AG04449 (cell line): ENCODE results near the gene RBBP8.
A peak's percentile ranks its signal among the peaks of the same experiment; 100 is the strongest.

Experiments used
- CTCF ChIA-PET: fragments of 350-600 bp; formaldehyde crosslinking; extraction: SDS; loops from one replicate; lab custom pipeline; 2021; ENCODE audit warnings: antibody characterized with exemption; lab: Yijun Ruan, JAX
- POLR2A ChIA-PET: fragments of 400-600, 350-600 bp; formaldehyde crosslinking; extraction: SDS; loops from one replicate; lab custom pipeline; 2020; ENCODE audit warnings: antibody characterized with exemption, inconsistent platforms; lab: Yijun Ruan, JAX
- DNase-seq: peaks from one replicate; pipeline ENCODE4 v3.0.0-alpha.2; 2010; ENCODE audit warnings: low read depth, low spot score
- H3K4me3 ChIP-seq: 2 replicates; pipeline ENCODE4 v1.5.1; 2011; ENCODE audit warnings: low read depth, mild to moderate bottlenecking, control low read depth, low read length
- TF ChIP-seq, protein P1 (sequence below): IDR thresholded peaks from one replicate; pipeline ENCODE4 v1.5.1; 2011; ENCODE audit warnings: mild to moderate bottlenecking, moderate library complexity, low read length, control low read depth, inconsistent platforms; ENCODE audit not compliant: insufficient read depth; ENCODE audit errors: missing control alignments

The RBBP8 gene

DNA sequence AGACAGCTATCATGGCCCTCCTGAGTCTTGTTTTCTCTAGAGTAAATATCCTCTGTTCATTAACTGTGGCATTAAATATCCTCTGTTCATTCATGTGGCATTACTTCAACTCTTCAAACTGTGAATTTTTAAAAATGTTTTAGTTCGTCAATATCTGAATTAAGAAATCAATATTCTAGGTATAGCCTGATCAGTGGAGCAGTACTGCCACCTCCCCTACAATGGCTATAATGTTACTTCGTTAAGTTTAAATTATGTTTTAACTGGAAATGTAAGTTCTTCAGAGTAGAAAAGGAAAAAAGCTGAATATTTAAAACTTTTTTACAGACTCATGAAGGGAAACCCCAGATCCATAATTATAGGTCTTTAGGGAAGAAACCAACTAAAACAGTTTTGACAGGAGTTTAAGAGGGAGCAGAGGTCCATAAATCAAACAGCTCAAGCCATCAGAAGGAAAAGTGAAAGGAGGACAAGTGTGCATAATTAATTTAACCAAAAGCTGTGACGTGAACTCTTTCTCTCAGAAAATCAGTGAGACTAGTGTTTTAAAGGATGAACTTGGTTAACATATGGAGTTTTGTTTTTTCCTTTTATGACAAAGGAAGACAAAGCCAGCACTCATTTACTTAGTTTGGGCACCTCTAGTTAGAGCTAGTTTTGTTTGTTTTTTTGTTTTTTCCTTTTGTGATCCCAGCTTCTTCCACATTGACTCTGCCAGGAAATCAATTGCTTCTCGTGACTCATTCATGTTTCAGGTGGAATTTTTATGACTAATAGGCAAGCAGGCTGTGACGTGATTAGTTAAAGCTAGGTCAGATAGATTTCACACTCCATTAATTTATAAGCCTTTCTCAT, 44.9 kb downstream of the RBBP8 start:
- ChIA-PET CTCF (interaction anchor here (0.8 to 4.0 kb wide), 11 partner anchors 8 to 434 kb away, joined by 3 to 17 read pairs (median 4); no protein-coding TSS in a partner anchor), POLR2A (interaction anchor here (1.0 kb wide), 1 partner anchor 45 kb away, joined by 3 read pairs; the partner anchor contains the start of gene RBBP8)
- TF ChIP-seq, protein P1, sequence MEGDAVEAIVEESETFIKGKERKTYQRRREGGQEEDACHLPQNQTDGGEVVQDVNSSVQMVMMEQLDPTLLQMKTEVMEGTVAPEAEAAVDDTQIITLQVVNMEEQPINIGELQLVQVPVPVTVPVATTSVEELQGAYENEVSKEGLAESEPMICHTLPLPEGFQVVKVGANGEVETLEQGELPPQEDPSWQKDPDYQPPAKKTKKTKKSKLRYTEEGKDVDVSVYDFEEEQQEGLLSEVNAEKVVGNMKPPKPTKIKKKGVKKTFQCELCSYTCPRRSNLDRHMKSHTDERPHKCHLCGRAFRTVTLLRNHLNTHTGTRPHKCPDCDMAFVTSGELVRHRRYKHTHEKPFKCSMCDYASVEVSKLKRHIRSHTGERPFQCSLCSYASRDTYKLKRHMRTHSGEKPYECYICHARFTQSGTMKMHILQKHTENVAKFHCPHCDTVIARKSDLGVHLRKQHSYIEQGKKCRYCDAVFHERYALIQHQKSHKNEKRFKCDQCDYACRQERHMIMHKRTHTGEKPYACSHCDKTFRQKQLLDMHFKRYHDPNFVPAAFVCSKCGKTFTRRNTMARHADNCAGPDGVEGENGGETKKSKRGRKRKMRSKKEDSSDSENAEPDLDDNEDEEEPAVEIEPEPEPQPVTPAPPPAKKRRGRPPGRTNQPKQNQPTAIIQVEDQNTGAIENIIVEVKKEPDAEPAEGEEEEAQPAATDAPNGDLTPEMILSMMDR, result no peak
- no peak overlapping the region for H3K4me3 ChIP-seq
- DNase-seq, result peak; percentile 40

DNA sequence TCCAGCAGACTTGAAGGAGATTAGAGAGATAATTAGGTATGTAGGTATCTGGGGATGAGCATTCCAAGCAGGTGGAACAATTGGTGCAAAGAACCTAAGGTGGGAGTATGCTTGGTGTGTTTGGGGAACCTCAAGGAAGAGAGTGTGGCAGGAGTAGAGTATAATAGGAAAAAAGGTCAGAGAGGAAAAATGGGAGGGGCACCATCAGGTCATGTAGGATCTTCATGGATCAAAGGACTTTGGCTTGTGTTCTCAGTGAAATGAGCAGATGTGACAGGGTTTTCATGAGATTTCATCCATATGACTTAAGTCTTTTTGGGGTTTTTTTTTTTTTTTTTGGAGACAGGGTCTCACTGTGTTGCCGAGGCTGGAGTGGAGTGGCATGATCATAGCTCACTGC, 47.3 kb downstream of the RBBP8 start:
- no peak overlapping the region for H3K4me3 ChIP-seq
- TF ChIP-seq, protein P1, result no peak
- no peak for DNase-seq
- ChIA-PET POLR2A (no interaction called here), CTCF (interaction anchor here (1.0 to 5.9 kb wide), 2 partner anchors 10 to 167 kb away, joined by 3 to 114 read pairs; no protein-coding TSS in a partner anchor)

- DNase-seq, result no peak
- CTCF ChIA-PET, result interaction anchor here (0.8 to 6.0 kb wide), 15 partner anchors 9 to 182 kb away, joined by 3 to 114 read pairs (median 7); no protein-coding TSS in a partner anchor
- no peak overlapping the region for H3K4me3 ChIP-seq
- POLR2A ChIA-PET, result no interaction called here
- TF ChIP-seq, protein P1, result no peak
Measured at GRCh38 chr18:22981274-22982133, 48.4 kb downstream of the RBBP8 start.

GRCh38 chr18:22983175-22983574, 50.0 kb downstream of the RBBP8 start:
- no peak overlapping the region for H3K4me3 ChIP-seq
- TF ChIP-seq, protein P1, result peak; percentile 25
- POLR2A ChIA-PET, result no interaction called here
- CTCF ChIA-PET, result interaction anchor here (0.6 to 6.0 kb wide), 31 partner anchors 8 to 1040 kb away, joined by 3 to 114 read pairs (median 4); partner anchors contain the start of gene RBBP8
- no peak for DNase-seq

DNA sequence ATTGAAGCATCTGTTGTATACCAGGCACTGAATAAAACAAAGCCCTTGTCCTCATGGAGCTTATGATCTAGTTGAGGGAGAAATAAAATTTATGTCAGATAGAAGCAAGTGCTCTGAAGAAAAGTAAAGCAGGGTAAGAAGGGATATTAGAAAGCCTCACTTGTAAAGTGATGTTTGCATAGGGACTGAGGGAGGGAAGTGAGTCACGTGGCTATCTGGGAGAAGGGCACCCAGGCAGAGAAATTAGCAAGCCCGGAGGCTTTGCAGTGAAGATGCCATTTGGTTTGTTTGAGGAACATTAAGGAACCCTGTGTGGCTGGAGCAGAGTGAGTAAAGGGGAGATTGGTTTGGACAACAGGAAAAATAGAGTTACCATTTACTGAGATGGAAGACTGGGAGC, 52.1 kb downstream of the RBBP8 start:
- no peak overlapping the region for H3K4me3 ChIP-seq
- TF ChIP-seq, protein P1, result no peak
- CTCF ChIA-PET, result interaction anchor here (1.0 to 6.0 kb wide), 7 partner anchors 14 to 426 kb away, joined by 3 to 114 read pairs (median 4); no protein-coding TSS in a partner anchor
- DNase-seq, result no peak
- POLR2A ChIA-PET, result no interaction called here
